K562 (cell line): ENCODE measurements around the gene GPSM3. TPM values are rescaled to one million over a fixed set of nuclear protein-coding genes. Genes with fewer than 3 reads are reported as not detected.

ENCODE experiments used
- ATAC-seq: fragments of 200-7000 bp; cut with Tn5 transposase; 3 replicates; pipeline ENCODE4 v1.9.1; 2020; ENCODE audit warnings: moderate library complexity
- BruUV-seq: library from RNA; stranded (reverse); fragments of 400-500 nt; replicated peaks from 2 replicates; lab custom pipeline; 2021; lab: Mats Ljungman, UMichigan
- CTCF ChIA-PET: fragments of 300-600 bp; formaldehyde crosslinking; extraction: SDS; loops from one replicate; lab custom pipeline; 2021; ENCODE audit warnings: low intra/inter-chr PET ratio; lab: Yijun Ruan, JAX
- POLR2A ChIA-PET: fragments of 300-600, 350-650 bp; sonication (Branson Sonifier 250); formaldehyde crosslinking; extraction: SDS; loops from one replicate; lab custom pipeline; 2021; ENCODE audit warnings: antibody characterized with exemption, inconsistent platforms; lab: Yijun Ruan, JAX
- DNase-seq, 4 experiments: peaks; one replicate each; pipeline versions ENCODE4 v3.0.0 to v3.0.0-alpha.2; 2011 to 2018; ENCODE audit warnings: low spot score in 3 of 4, mixed read lengths in 3 of 4; ENCODE audit errors: extremely low read depth in 1 of 4
- FAIRE-seq: peaks from 2 replicates; lab custom pipeline; 2011; peaks lifted over from hg19 to GRCh38; lab: Jason Lieb, UNC
- H2AFZ ChIP-seq: 2 replicates; pipeline ENCODE4 v1.6.0; 2011; ENCODE audit warnings: low read depth, low read length, control low read depth, inconsistent platforms
- H3K27ac ChIP-seq: fragments of 200-600 bp; 3 replicates; pipeline ENCODE4 v1.8.0; 2011; ENCODE audit warnings: low read depth, mild to moderate bottlenecking, control low read depth, inconsistent platforms, low read length, moderate library complexity, mixed read lengths; ENCODE audit errors: extremely low read depth
- H3K27me3 ChIP-seq, 2 experiments: fragments of 300-600 bp in 1 of 2; 2 replicates in 1 of 2; 3 replicates in 1 of 2; pipeline versions ENCODE4 v1.6.0 to v1.8.0; 2011; ENCODE audit warnings: inconsistent platforms in 2 of 2, low read length in 2 of 2, mild to moderate bottlenecking in 1 of 2, mixed read lengths in 1 of 2, moderate library complexity in 1 of 2; ENCODE audit not compliant: control insufficient read depth in 2 of 2, insufficient read depth in 2 of 2
- H3K36me3 ChIP-seq: fragments of 300-600 bp; 3 replicates; pipeline ENCODE4 v1.8.0; 2011; ENCODE audit warnings: mild to moderate bottlenecking, low read length, inconsistent platforms; ENCODE audit not compliant: control insufficient read depth, insufficient read depth
- H3K4me1 ChIP-seq, 2 experiments: fragments of 200-600 bp in 1 of 2; replicated peaks in 1 of 2; 2 replicates in 1 of 2; 3 replicates in 1 of 2; pipeline versions ENCODE4 v1.5.1 to v1.8.0; 2011; ENCODE audit warnings: inconsistent platforms in 2 of 2, low read length in 2 of 2, mild to moderate bottlenecking in 1 of 2, mixed read lengths in 1 of 2, moderate library complexity in 1 of 2; ENCODE audit not compliant: control insufficient read depth in 2 of 2, insufficient read depth in 2 of 2
- H3K4me2 ChIP-seq: 2 replicates; pipeline ENCODE4 v1.6.1; 2011; ENCODE audit warnings: low read length, control low read depth, inconsistent platforms, mixed read lengths; ENCODE audit not compliant: insufficient read depth
- H3K4me3 ChIP-seq: fragments of 200-600 bp; sonication (generic), shearing (Covaris generic); 2 replicates; pipeline ENCODE4 v1.5.1; 2016; ENCODE audit warnings: control low read depth, inconsistent platforms
- H3K79me2 ChIP-seq: fragments of 200-600 bp; 3 replicates; pipeline ENCODE4 v1.8.0; 2011; ENCODE audit warnings: low read length, inconsistent platforms; ENCODE audit not compliant: control insufficient read depth, insufficient read depth
- H3K9ac ChIP-seq, 2 experiments: 2 replicates each; pipeline versions ENCODE4 v1.6.0 to v1.6.1; 2011; ENCODE audit warnings: low read depth in 2 of 2, low read length in 2 of 2, control low read depth in 1 of 2, inconsistent platforms in 1 of 2, mild to moderate bottlenecking in 1 of 2, mixed read lengths in 1 of 2; ENCODE audit not compliant: insufficient read depth in 1 of 2
- H3K9me1 ChIP-seq: one replicate; pipeline ENCODE4 v1.6.0; 2011; ENCODE audit warnings: inconsistent platforms, mild to moderate bottlenecking, low read length, moderate library complexity; ENCODE audit not compliant: control insufficient read depth, insufficient read depth
- H3K9me3 ChIP-seq: replicated peaks from 2 replicates; pipeline ENCODE4 v1.5.1; 2011; ENCODE audit warnings: low read depth, low read length, inconsistent platforms; ENCODE audit not compliant: control insufficient read depth, insufficient read depth
- H4K20me1 ChIP-seq: replicated peaks from 2 replicates; pipeline ENCODE4 v1.6.1; 2011; ENCODE audit warnings: low read length, inconsistent platforms, mixed read lengths; ENCODE audit not compliant: control insufficient read depth, insufficient read depth
- ARNT ChIP-seq, 2 experiments: fragments of 450-650 bp; IDR thresholded peaks; 2 replicates each; pipeline ENCODE4 v1.6.1; 2016; ENCODE audit warnings: mild to moderate bottlenecking in 1 of 2
- ASH1L ChIP-seq: fragments of 450-650 bp; IDR thresholded peaks from 2 replicates; pipeline ENCODE4 v1.6.1; 2018; ENCODE audit warnings: borderline replicate concordance, mild to moderate bottlenecking, low read depth; ENCODE audit not compliant: partially characterized antibody
- BRCA1 ChIP-seq, 2 experiments: fragments of 450-650 bp in 1 of 2; sonication (generic) in 1 of 2; formaldehyde crosslinking in 1 of 2; IDR thresholded peaks; 2 replicates each; pipeline versions ENCODE4 v1.5.0 to v1.6.1; 2017 to 2020; ENCODE audit warnings: mild to moderate bottlenecking in 1 of 2, missing genetic modification reagents in 1 of 2
- CBX1 ChIP-seq: sonication (generic); IDR thresholded peaks from 2 replicates; pipeline ENCODE4 v1.6.1; 2016; ENCODE audit warnings: antibody characterized with exemption, low read depth, mild to moderate bottlenecking
- CEBPG ChIP-seq, 3 experiments: fragments of 200-800 bp in 1 of 3; sonication (Bioruptor generic) in 1 of 3; sonication (generic) in 1 of 3; formaldehyde crosslinking in 1 of 3; IDR thresholded peaks in 2 of 3; conservative IDR thresholded peaks in 1 of 3; 2 replicates each; pipeline versions ENCODE4 v1.6.1 to v1.8.0; 2016 to 2022; ENCODE audit warnings: missing compliant biosample characterization in 2 of 3, missing genetic modification characterization in 2 of 3, mild to moderate bottlenecking in 1 of 3, missing genetic modification reagents in 1 of 3
- GATA2 ChIP-seq: sonication (generic); formaldehyde crosslinking; IDR thresholded peaks from 2 replicates; pipeline ENCODE4 v1.4.0; 2020; ENCODE audit warnings: mild to moderate bottlenecking, missing genetic modification reagents
- HNRNPL ChIP-seq: fragments of 200-400 bp; formaldehyde crosslinking; IDR thresholded peaks from 2 replicates; pipeline ENCODE4 v1.6.1; 2017; ENCODE audit warnings: low read depth, mild to moderate bottlenecking, low read length
- NR2C2 ChIP-seq, 2 experiments: fragments of 200-800 bp in 1 of 2; sonication (Bioruptor generic) in 1 of 2; sonication (generic) in 1 of 2; formaldehyde crosslinking in 1 of 2; IDR thresholded peaks; 2 replicates each; pipeline versions ENCODE4 v1.6.1 to v1.8.0; 2016 to 2022; ENCODE audit warnings: mild to moderate bottlenecking in 1 of 2, missing compliant biosample characterization in 1 of 2, missing genetic modification characterization in 1 of 2, missing genetic modification reagents in 1 of 2
- SMARCA5 ChIP-seq: fragments of 450-650 bp; IDR thresholded peaks from 2 replicates; pipeline ENCODE4 v1.6.1; 2016
- TOE1 ChIP-seq, 2 experiments: fragments of 450-650 bp in 1 of 2; sonication (generic) in 1 of 2; formaldehyde crosslinking in 1 of 2; IDR thresholded peaks; 2 replicates each; pipeline versions ENCODE4 v1.7.1 to v1.8.0; 2016 to 2022; ENCODE audit warnings: borderline replicate concordance in 2 of 2, mild to moderate bottlenecking in 2 of 2, antibody characterized with exemption in 1 of 2, inconsistent platforms in 1 of 2, low read depth in 1 of 2, missing genetic modification reagents in 1 of 2, moderate library complexity in 1 of 2
- ZNF79 ChIP-seq: fragments of 250-450 bp; sonication (Bioruptor Pico); IDR thresholded peaks from 2 replicates; pipeline ENCODE4 v1.4.0; 2020; ENCODE audit warnings: low read depth, mild to moderate bottlenecking, moderate library complexity
- WGBS: fragments of 100-300 bp; shearing (Covaris generic); methylation state at CpG from one replicate; pipeline ENCODE4 v1.1.6; 2016; ENCODE audit warnings: low coverage, mixed read lengths; ENCODE audit not compliant: insufficient coverage; ENCODE audit errors: missing lambda C conversion rate; 5-methylcytosine and 5-hydroxymethylcytosine counted together
- in situ Hi-C: fragments of 300-500 bp; cut with MboI; formaldehyde crosslinking; loops from 4 replicates; pipeline ENCODE4 v1.15.0; 2018; ENCODE audit warnings: inconsistent platforms, mixed read lengths
- intact Hi-C: fragments of 100-400 bp; cut with micrococcal nuclease; formaldehyde crosslinking; loops from 2 replicates; pipeline ENCODE4 v1.14.2; 2022
- polyA plus RNA-seq, 8 experiments: library from polyadenylated mRNA; depleted of rRNA in 4 of 8; stranded (reverse) in 5 of 8; unstranded in 3 of 8; fragments of >200 nt; fragmentation: Nextera tagmentation in 2 of 8; fragmentation: Illumina TruSeq in 1 of 8; extraction: Ambion mirVana in 2 of 8; extraction: Trizol in 1 of 8; gene quantifications; 2 replicates each; pipeline versions ENCODE4 v1.2.1 to v1.2.3, GENCODE V29; 2011 to 2014; ENCODE audit warnings: inconsistent platforms in 1 of 8, missing spikeins in 1 of 8
- total RNA-seq, 7 experiments: library from RNA; depleted of rRNA in 6 of 7; stranded (reverse); fragments of >200 nt in 6 of 7; fragmentation: Illumina TruSeq in 2 of 7; extraction: Trizol in 2 of 7; gene quantifications; 2 replicates each; pipeline versions ENCODE4 v1.2.1 to v1.2.3, GENCODE V29; 2011 to 2021; ENCODE audit warnings: low replicate concordance in 1 of 7
- TF ChIP-seq, protein P1 (sequence below): fragments of 250-450 bp; sonication (Bioruptor Pico); IDR thresholded peaks from 2 replicates; pipeline ENCODE4 v1.5.0; 2020; ENCODE audit warnings: mild to moderate bottlenecking
- TF ChIP-seq, protein P2 (sequence below): fragments of 250-450 bp; sonication (Bioruptor Pico); IDR thresholded peaks from 2 replicates; pipeline ENCODE4 v1.4.0; 2020

The GPSM3 gene
- total and polyA plus RNA-seq, 9 of the 15 experiments (the other 6 are each of a cell fraction or from before 2014, with no cell fraction given), result 5.3 to 42.6 (median 24.4) TPM

DNA sequence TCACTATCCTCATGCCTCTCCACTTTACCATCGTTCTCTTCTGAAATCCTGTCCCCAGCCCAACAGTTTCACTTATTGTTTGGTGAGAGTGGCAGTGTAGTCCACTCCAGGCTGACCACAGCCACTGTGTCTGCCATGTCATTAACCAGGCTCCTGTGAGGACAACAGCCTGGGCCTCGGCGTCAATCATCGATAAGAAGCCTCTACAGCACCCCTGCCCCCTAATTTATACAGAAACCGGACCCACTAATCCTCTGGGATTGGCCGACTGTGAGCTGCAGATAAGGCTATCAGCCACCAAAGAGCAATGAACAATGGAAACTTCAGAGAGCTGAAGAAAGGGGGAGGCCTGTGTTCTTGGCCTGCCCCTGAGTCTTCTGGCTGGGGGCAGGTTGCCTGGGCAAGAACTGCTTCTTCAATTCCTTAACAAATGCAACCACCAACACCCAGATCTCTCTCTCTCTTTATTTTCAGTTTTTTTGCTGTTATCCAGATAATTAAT lies 24.6 kb downstream of the GPSM3 start:
- ATAC-seq, result peak; percentile 86
- ChIA-PET POLR2A (interaction anchor here (0.8 to 2.2 kb wide), 8 partner anchors 9 to 74 kb away, joined by 3 to 25 read pairs (median 4); partner anchors contain the start of genes AGPAT1 and FKBPL), CTCF (no interaction called here)
- H3K36me3 ChIP-seq, result peaks cover 76% of the 10 kb centered on the region
- peak; percentile 97 for FAIRE-seq
- in situ Hi-C loops, result no loop called here
- WGBS, result 0% methylated on average over 6 of the region's 6 CpGs
- H3K9me1 ChIP-seq, result no peaks in the 10 kb centered on the region
- H3K27me3 ChIP-seq, result no peaks in the 10 kb centered on the region
- peaks cover 7% of the 10 kb centered on the region for H3K79me2 ChIP-seq
- H4K20me1 ChIP-seq, result no peaks in the 10 kb centered on the region
- no peaks in the 10 kb centered on the region for H3K9me3 ChIP-seq
- TSS peak; percentile 35 for BruUV-seq
- peak; percentile 82 to 97 (median 90) for DNase-seq
- H2AFZ ChIP-seq, result no peak overlapping the region
- intact Hi-C loops, result loop anchor here (2.0 to 5.0 kb wide), 2 partner anchors 27 to 51 kb away; no protein-coding TSS in a partner anchor
- no peak overlapping the region for H3K4me3 ChIP-seq
- peak overlapping the region; percentile 53 to 88 for H3K9ac ChIP-seq
- H3K4me2 ChIP-seq, result peak overlapping the region; percentile 65
- peak overlapping the region; percentile 83 for H3K27ac ChIP-seq
- peaks cover 46 to 51% of the 10 kb centered on the region in 2 experiments for H3K4me1 ChIP-seq
- TF ChIP-seq GATA2 (CRISPR knock-in tag) (peak; percentile 93), HNRNPL (no peak), ZNF79 (no peak), TOE1 (IDR thresholded peaks at IDR 0.05; ENCODE audit: borderline replicate concordance) (0 out of 2 replicates have a peak, but pooled peaks have one; percentile 15), TOE1 (CRISPR knock-in tag; IDR thresholded peaks at IDR 0.05; ENCODE audit: borderline replicate concordance, low read depth) (no peak), ASH1L (no peak), CBX1 (no peak), NR2C2 (CRISPR knock-in tag; IDR thresholded peaks at IDR 0.05) (no peak), NR2C2 (tag; IDR thresholded peaks at IDR 0.05) (no peak), BRCA1 (IDR thresholded peaks at IDR 0.05) (no peak), BRCA1 (CRISPR knock-in tag; IDR thresholded peaks at IDR 0.05) (no peak), SMARCA5 (no peak), ARNT (IDR thresholded peaks at IDR 0.05) (peak; percentile 91 to 94; a peak in 3 of 4 replicates), CEBPG (CRISPR knock-in tag; IDR thresholded peaks at IDR 0.05) (no peak), CEBPG (tag; conservative IDR thresholded peaks at IDR 0.05 in 1 of 2, IDR thresholded peaks at IDR 0.05 in 1 of 2) (no peak)
- TF ChIP-seq, protein P1, sequence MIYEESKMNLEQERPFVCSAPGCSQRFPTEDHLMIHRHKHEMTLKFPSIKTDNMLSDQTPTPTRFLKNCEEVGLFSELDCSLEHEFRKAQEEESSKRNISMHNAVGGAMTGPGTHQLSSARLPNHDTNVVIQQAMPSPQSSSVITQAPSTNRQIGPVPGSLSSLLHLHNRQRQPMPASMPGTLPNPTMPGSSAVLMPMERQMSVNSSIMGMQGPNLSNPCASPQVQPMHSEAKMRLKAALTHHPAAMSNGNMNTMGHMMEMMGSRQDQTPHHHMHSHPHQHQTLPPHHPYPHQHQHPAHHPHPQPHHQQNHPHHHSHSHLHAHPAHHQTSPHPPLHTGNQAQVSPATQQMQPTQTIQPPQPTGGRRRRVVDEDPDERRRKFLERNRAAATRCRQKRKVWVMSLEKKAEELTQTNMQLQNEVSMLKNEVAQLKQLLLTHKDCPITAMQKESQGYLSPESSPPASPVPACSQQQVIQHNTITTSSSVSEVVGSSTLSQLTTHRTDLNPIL (CRISPR knock-in tag), result no peak
- TF ChIP-seq, protein P2, sequence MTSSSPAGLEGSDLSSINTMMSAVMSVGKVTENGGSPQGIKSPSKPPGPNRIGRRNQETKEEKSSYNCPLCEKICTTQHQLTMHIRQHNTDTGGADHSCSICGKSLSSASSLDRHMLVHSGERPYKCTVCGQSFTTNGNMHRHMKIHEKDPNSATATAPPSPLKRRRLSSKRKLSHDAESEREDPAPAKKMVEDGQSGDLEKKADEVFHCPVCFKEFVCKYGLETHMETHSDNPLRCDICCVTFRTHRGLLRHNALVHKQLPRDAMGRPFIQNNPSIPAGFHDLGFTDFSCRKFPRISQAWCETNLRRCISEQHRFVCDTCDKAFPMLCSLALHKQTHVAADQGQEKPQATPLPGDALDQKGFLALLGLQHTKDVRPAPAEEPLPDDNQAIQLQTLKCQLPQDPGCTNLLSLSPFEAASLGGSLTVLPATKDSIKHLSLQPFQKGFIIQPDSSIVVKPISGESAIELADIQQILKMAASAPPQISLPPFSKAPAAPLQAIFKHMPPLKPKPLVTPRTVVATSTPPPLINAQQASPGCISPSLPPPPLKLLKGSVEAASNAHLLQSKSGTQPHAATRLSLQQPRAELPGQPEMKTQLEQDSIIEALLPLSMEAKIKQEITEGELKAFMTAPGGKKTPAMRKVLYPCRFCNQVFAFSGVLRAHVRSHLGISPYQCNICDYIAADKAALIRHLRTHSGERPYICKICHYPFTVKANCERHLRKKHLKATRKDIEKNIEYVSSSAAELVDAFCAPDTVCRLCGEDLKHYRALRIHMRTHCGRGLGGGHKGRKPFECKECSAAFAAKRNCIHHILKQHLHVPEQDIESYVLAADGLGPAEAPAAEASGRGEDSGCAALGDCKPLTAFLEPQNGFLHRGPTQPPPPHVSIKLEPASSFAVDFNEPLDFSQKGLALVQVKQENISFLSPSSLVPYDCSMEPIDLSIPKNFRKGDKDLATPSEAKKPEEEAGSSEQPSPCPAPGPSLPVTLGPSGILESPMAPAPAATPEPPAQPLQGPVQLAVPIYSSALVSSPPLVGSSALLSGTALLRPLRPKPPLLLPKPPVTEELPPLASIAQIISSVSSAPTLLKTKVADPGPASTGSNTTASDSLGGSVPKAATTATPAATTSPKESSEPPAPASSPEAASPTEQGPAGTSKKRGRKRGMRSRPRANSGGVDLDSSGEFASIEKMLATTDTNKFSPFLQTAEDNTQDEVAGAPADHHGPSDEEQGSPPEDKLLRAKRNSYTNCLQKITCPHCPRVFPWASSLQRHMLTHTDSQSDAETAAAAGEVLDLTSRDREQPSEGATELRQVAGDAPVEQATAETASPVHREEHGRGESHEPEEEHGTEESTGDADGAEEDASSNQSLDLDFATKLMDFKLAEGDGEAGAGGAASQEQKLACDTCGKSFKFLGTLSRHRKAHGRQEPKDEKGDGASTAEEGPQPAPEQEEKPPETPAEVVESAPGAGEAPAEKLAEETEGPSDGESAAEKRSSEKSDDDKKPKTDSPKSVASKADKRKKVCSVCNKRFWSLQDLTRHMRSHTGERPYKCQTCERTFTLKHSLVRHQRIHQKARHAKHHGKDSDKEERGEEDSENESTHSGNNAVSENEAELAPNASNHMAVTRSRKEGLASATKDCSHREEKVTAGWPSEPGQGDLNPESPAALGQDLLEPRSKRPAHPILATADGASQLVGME (CRISPR knock-in tag), result no peak
